GM18519 (cell line): ENCODE results near the gene DENND11.

Experiments
- ATAC-seq: cut with Tn5 transposase; IDR thresholded peaks from one replicate; pipeline ENCODE4 v1.9.1; 2021; ENCODE audit warnings: mild to moderate bottlenecking, moderate library complexity; ENCODE audit not compliant: unreplicated experiment, low FRiP score

The DENND11 gene

DNA sequence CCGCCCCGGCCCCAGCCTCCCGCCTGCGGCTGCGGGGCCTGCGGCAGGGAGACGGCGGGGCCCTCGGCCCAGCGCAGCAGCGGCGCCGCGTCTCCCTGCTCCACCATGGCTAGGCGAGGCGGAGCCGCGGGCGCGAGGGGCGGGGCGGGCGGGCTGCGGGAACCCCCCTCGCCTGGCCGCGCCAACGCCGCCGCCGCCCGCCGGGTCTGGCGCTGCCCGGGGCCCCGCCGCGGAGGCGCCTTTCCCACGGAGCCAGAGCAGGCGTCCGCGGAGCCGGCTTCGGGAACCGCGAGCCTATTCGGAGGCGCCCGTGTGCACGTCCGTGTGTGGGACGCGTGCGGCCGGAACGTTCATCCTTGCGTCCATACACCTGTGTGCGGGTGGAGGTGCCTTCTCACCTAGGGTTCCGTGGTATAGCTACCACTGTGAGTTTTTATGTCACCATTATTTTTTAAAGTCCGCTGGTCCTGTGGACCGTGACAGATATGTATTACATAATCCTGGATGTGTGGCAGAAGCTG, at the start of gene DENND11:
TSS of gene DENND11 (minus strand) at position 120 of the 521 bp plus-strand sequence. CDS start at position 107, 13 bp downstream.
- ATAC-seq = peak; percentile 63

DNA sequence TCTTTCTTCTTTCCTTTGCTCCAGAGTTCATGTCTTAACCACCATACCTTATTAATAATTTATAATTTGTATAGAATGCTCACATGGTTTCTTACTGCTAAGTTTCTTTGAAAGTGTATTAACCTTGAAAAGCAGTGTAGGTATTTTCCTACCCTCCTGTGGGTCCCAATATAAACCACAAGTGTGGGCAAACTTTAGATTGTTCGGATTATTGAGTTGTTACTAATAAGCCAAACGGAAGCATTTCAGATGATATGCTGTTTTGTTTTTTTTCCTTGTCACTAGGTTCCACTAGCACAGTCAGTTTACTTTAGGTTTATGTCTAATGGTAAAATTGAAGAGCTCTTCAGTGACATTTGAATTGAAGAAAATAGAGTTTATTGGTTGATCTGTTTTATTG, 46.4 kb upstream of the DENND11 start:
- ATAC-seq = no peak

GRCh38 chr7:141744131-141744530, 42.2 kb upstream of the DENND11 start:
- no peak for ATAC-seq

- ATAC-seq = no peak
These were observed 40.3 kb upstream of the DENND11 start for GRCh38 chr7:141742229-141742628.

- no peak for ATAC-seq
These were observed 37.3 kb upstream of the DENND11 start for GRCh38 chr7:141739250-141739649.

DNA sequence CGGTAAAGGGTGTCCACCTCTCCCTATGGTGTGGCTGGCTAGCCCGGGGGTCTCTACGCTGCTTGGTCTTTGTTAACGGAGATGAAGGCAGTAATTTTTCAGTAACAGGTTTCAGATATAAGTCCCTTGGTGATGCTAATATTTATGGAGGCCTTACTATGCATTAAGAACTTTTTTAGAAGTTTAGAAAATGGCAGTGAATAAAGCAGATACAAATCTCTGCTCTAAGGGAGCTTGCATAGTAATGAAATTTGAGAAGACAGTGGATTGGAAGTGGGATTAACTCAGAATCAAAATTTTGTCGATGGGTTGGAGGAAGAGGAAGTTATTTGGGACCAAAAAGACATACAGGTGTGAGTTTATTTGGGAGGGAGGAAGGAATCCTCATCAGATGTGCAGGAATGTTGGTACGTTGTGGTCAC, 36.6 kb upstream of the DENND11 start:
- no peak for ATAC-seq

GRCh38 chr7:141737836-141738591, 36.0 kb upstream of the DENND11 start, which contains the start of gene SSBP1:
Gene SSBP1, plus strand, starts transcription at chr7:141738358. Its CDS starts 809 bp downstream, at chr7:141739167.
- ATAC-seq = peak; percentile 81

DNA sequence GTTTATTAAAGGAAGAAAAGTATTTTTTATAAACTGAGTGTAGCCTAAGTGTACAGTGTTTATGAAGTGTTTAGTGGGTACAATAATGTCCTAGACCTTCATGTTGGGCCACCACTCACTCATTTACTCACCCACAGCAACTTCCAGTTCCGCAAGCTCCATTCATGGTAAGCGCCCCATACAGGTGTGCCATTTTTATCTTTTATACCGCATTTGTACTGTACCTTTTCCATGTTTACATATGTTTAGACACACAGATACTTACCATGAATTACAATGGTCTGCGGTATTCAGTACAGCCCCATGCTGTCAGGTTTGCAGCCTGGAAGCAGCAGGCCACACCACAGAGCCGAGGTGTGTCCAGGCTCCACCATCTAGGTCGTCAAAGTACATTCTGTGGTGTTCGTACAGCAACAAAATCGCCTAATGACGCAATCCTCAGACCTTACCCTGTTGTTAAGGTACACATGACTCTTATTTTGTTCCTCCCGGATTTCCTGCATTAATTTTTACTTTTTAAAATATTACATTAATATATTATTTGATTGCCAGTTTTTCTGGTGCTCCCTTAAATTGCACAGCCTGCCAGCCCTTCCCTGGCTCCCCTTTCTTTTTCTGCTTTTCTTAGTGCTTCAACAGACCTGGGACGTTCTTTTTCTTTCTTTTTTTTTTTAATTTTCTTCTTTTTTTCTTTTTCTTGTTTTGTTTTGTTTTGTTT, 35.3 kb upstream of the DENND11 start:
- ATAC-seq = no peak

DNA sequence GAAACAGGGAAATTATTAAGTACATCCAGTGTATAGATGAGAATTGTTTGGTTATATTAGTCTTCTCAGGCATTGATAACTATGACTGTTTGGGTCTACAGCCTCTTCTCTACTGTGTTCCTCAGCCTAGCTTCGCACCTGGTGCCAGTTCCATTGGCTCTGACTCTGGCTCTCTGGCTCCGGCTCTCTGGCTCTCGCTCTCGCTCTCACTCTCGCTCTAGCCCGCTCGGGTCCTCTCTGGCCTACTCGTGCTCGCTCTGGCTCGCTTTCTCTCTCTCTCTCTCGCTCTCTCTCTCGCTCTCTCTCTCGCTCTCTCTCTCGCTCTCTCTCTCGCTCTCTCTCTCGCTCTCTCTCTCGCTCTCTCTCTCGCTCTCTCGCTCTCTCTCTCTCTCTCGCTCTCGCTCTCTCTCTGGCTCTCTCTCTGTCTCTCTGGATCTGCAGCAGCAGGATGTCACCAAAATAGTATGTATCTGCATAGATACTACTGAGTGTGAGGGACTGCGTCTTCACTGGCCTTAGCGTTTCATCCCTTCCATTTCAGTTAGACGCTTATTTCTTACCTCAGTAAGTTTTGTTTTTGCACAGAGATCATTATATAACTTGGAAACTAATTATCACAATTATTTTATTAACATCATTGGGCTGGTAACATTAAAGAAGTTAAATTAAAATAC, 29.6 kb upstream of the DENND11 start:
- ATAC-seq = no peak

DNA sequence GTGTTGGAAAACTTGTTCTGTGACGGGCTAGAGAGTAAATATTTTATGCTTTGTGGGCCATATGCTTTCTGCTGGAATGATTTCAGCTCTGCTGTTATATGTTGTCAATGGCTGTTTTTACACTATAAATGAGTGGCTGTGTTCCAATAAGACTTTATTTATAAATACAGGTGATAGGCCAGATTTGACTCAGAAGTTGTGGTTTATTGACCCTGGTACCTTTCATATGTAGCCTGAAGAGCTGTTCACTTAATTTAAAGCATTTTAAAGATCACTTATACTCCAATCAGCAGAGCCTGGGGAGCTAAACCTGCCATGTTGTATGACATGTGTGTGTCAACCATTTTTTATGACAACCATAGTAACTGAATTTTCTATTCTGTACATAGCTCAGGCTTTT, 27.1 kb upstream of the DENND11 start:
- ATAC-seq = no peak

DNA sequence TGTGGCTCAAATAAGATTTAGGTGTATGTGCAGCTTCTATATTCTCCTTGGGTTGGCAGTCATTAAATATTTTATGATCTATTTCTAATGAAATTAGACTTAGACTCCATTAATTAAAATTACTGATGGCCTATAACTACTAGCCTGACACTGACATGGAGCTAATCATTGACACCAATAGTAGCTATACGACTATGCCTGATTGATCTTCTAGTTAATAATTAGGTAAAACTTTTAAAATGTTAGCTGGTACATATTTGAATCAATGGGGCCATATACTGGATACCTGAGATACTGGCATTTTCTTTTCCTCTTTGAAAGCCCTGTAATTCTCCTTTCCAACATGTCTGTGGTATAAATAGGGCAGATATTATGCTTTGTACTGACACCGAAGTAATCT, 20.6 kb upstream of the DENND11 start:
- no peak for ATAC-seq

- no peak for ATAC-seq
These were observed 15.5 kb upstream of the DENND11 start for GRCh38 chr7:141717450-141717849.

GRCh38 chr7:141715794-141716689, 14.1 kb upstream of the DENND11 start:
- no peak for ATAC-seq

DNA sequence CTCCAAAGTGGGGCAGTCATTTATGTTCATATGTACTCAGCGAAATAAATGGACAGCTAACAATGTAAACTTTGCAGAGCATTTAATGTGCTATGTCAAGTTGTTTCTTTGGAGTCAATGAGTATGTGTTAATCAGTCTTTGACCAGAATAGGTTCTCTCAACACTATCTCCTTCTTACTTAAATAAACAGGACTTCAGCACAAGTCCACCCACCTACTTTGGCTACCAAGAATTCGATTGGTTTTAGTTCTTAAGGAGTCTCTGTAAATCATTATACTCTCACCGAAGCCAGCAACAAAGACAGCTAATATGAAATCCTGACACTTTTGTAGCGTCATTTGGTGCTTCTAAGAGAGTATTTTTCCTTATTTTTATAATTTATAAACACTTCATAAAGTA, 13.1 kb upstream of the DENND11 start:
- no peak for ATAC-seq

DNA sequence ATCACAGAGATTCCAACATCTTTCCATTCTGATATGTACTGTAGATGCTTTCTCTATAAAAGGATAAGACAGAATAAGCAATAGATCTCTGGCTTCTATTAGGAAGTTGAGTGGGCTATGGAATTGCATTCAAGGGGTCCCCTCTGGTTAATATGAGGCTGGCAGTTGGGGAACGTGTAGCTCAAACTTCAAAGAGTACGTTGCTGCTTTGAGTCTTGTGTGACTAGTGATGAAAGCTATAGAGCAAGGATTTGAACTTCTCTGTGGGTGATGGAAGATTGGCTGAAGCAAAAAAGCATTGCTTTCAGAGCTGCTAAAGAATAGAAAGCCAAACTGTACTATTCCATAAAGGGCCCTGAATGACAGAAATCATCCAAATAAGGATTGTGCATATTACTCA, 12.6 kb upstream of the DENND11 start:
- no peak for ATAC-seq

- no peak for ATAC-seq
These were observed 11.9 kb upstream of the DENND11 start for GRCh38 chr7:141713890-141714289.

- ATAC-seq = no peak
These were observed 10.8 kb upstream of the DENND11 start for GRCh38 chr7:141712603-141713255.

- ATAC-seq = no peak
These were observed 8.3 kb upstream of the DENND11 start for GRCh38 chr7:141710301-141710700.

DNA sequence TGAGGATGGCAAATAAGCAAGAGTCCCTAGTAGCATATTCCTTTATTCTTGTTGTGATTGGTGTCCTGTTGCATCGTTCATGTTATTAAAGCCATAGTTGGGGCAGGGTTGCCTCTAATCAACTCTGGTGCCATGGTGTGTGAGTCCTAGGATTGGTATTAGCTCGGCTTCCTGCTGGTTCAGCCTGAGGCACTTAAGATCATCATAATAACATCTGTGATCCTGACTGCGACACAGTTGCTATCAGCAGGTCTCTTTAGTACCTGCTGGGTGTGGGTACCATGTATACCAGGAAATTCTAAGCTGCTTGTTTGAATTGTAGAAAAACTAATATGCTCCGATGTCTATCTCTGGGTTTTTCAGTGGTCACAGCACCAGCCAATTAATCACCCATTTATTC, 7.8 kb upstream of the DENND11 start:
- ATAC-seq = no peak

GRCh38 chr7:141709318-141709717, 7.4 kb upstream of the DENND11 start:
- no peak for ATAC-seq
